ENCODE data around the gene TMEM9B.

The TMEM9B gene

GRCh38 chr11:8971924-8972316 lies 7.7 kb upstream of the TMEM9B start:
- TF ChIP-seq TAF1 (IDR thresholded peaks at IDR 0.05; ENCODE audit: borderline replicate concordance, insufficient read depth, low read length) (no peak), FOXP2 (optimal IDR thresholded peaks at IDR 0.05; ENCODE audit: borderline replicate concordance, extremely low read depth, extremely low read length, insufficient read depth) (no peak), REST (IDR thresholded peaks at IDR 0.05; ENCODE audit: insufficient read depth in 1 of 2, low read depth in 2 of 2, low read length in 2 of 2) (no peak), SIN3A (IDR thresholded peaks at IDR 0.05; ENCODE audit: borderline replicate concordance, insufficient read depth, low read length) (no peak), POLR2AphosphoS5 (IDR thresholded peaks at IDR 0.05; ENCODE audit: low read depth, low read length) (no peak)

GRCh38 chr11:8971196-8971923 lies 7.1 kb upstream of the TMEM9B start:
- no peak for TF ChIP-seq TAF1 (IDR thresholded peaks at IDR 0.05; ENCODE audit: borderline replicate concordance, insufficient read depth, low read length)
- no peak for TF ChIP-seq POLR2AphosphoS5 (IDR thresholded peaks at IDR 0.05; ENCODE audit: low read depth, low read length)
- TF ChIP-seq SIN3A (IDR thresholded peaks at IDR 0.05; ENCODE audit: borderline replicate concordance, insufficient read depth, low read length) = no peak
- no peak for TF ChIP-seq FOXP2 (optimal IDR thresholded peaks at IDR 0.05; ENCODE audit: borderline replicate concordance, extremely low read depth, extremely low read length, insufficient read depth)
- TF ChIP-seq REST (IDR thresholded peaks at IDR 0.05; ENCODE audit: insufficient read depth in 1 of 2, low read depth in 2 of 2, low read length in 2 of 2) = no peak

GRCh38 chr11:8967184-8967583 lies 2.9 kb upstream of the TMEM9B start:
- TF ChIP-seq POLR2AphosphoS5 (IDR thresholded peaks at IDR 0.05; ENCODE audit: low read depth, low read length) = no peak

GRCh38 chr11:8963569-8964323 lies 496 bp downstream of the TMEM9B start:
- TF ChIP-seq POLR2AphosphoS5 (IDR thresholded peaks at IDR 0.05; ENCODE audit: low read depth, low read length) (no peak), REST (IDR thresholded peaks at IDR 0.05; ENCODE audit: insufficient read depth in 1 of 2, low read depth in 2 of 2, low read length in 2 of 2) (no peak), FOXP2 (optimal IDR thresholded peaks at IDR 0.05; ENCODE audit: borderline replicate concordance, extremely low read depth, extremely low read length, insufficient read depth) (no peak), TAF1 (IDR thresholded peaks at IDR 0.05; ENCODE audit: borderline replicate concordance, insufficient read depth, low read length) (no peak), SIN3A (IDR thresholded peaks at IDR 0.05; ENCODE audit: borderline replicate concordance, insufficient read depth, low read length) (no peak; the same call in 1 of the 2 replicates)

GRCh38 chr11:8962841-8963240 lies 1.4 kb downstream of the TMEM9B start:
- TF ChIP-seq SIN3A (IDR thresholded peaks at IDR 0.05; ENCODE audit: borderline replicate concordance, insufficient read depth, low read length) (no peak), POLR2AphosphoS5 (IDR thresholded peaks at IDR 0.05; ENCODE audit: low read depth, low read length) (no peak), REST (IDR thresholded peaks at IDR 0.05; ENCODE audit: insufficient read depth in 1 of 2, low read depth in 2 of 2, low read length in 2 of 2) (no peak), FOXP2 (optimal IDR thresholded peaks at IDR 0.05; ENCODE audit: borderline replicate concordance, extremely low read depth, extremely low read length, insufficient read depth) (no peak)

Measured in PFSK-1 (cell line).